CD4-positive, alpha-beta T cell (primary cell): ENCODE measurements around the gene EIPR1. TPM values are rescaled to one million over a fixed set of nuclear protein-coding genes. Genes with fewer than 3 reads are reported as not detected.
A peak's percentile ranks its signal among the peaks of the same experiment; 100 is the strongest.

Experiments used
- ATAC-seq: fragments of 200-7000 bp; cut with Tn5 transposase; one replicate; pipeline ENCODE4 v1.10.0; 2022; ENCODE audit warnings: mild to moderate bottlenecking; ENCODE audit not compliant: poor library complexity
- CTCF ChIA-PET: fragments of 350-600 bp; sonication (Branson Sonifier 250); formaldehyde crosslinking; loops from one replicate; lab custom pipeline; 2021; ENCODE audit warnings: antibody characterized with exemption, inconsistent platforms; lab: Charles Lee
- POLR2A ChIA-PET: fragments of 350-600 bp; sonication (Branson Sonifier 250); formaldehyde crosslinking; loops from one replicate; lab custom pipeline; 2021; ENCODE audit warnings: antibody characterized with exemption, inconsistent platforms; lab: Charles Lee
- DNase-seq, 14 experiments: peaks; one replicate each; pipeline ENCODE4 v3.0.0-alpha.2; 2013 to 2020; ENCODE audit warnings: mixed read lengths in 2 of 14
- H3K27ac ChIP-seq, 2 donors: one replicate each; pipeline versions ENCODE4 v1.5.1 to v1.7.0; 2013; ENCODE audit warnings: low read length in 2 of 2, low read depth in 1 of 2, mild to moderate bottlenecking in 1 of 2
- H3K27me3 ChIP-seq, 2 experiments: 1 replicate in 1 of 2; 2 replicates in 1 of 2; pipeline versions ENCODE4 v1.6.1 to v1.7.0; 2013; ENCODE audit warnings: low read length in 2 of 2, control low read depth in 1 of 2, mild to moderate bottlenecking in 1 of 2, moderate library complexity in 1 of 2; ENCODE audit not compliant: insufficient read depth in 2 of 2, control insufficient read depth in 1 of 2
- H3K36me3 ChIP-seq: one replicate; pipeline ENCODE4 v1.6.1; 2013; ENCODE audit warnings: low read length, control low read depth; ENCODE audit not compliant: insufficient read depth
- H3K4me1 ChIP-seq: one replicate; pipeline ENCODE4 v1.6.1; 2013; ENCODE audit warnings: low read length, control low read depth; ENCODE audit not compliant: insufficient read depth
- H3K4me3 ChIP-seq: one replicate; pipeline ENCODE4 v1.5.1; 2013; ENCODE audit warnings: mild to moderate bottlenecking, low read length, moderate library complexity
- H3K9me3 ChIP-seq, 2 experiments: 1 replicate in 1 of 2; 2 replicates in 1 of 2; pipeline versions ENCODE4 v1.6.1 to v1.7.0; 2013; ENCODE audit warnings: low read length in 2 of 2, mild to moderate bottlenecking in 2 of 2, control low read depth in 1 of 2, moderate library complexity in 1 of 2; ENCODE audit not compliant: control insufficient read depth in 1 of 2, insufficient read depth in 1 of 2
- H3K27ac Mint-ChIP-seq: one replicate; pipeline ENCODE4 v1.8.0; 2020; ENCODE audit warnings: mixed read lengths
- H3K27me3 Mint-ChIP-seq: one replicate; pipeline ENCODE4 v1.8.0; 2021; ENCODE audit warnings: mixed read lengths
- H3K36me3 Mint-ChIP-seq: one replicate; pipeline ENCODE4 v1.8.0; 2021; ENCODE audit warnings: low read depth, mixed read lengths
- H3K4me1 Mint-ChIP-seq: one replicate; pipeline ENCODE4 v1.8.0; 2021; ENCODE audit warnings: low read depth, mixed read lengths
- H3K4me3 Mint-ChIP-seq: one replicate; pipeline ENCODE4 v1.8.0; 2020; ENCODE audit warnings: mild to moderate bottlenecking, mixed read lengths
- H3K9me3 Mint-ChIP-seq: one replicate; pipeline ENCODE4 v1.8.0; 2020; ENCODE audit warnings: mixed read lengths
- intact Hi-C, 2 experiments: fragments of 100-400 bp; cut with DNase I in 1 of 2; cut with micrococcal nuclease in 1 of 2; formaldehyde crosslinking; loops; one replicate each; pipeline versions ENCODE4 v1.15.1 to v1.9.0; 2023 to 2025; cut with DNase I, micrococcal nuclease
- total RNA-seq, 174 experiments: library from RNA in 2 of 174; stranded (reverse) in 2 of 174; gene quantifications; one replicate each; pipeline ENCODE4 v1.2.3 and lab custom pipeline; 2021 to 2026
- TF ChIP-seq, protein P1 (sequence below): fragments of 200-600 bp; IDR thresholded peaks from one replicate; pipeline ENCODE4 v1.8.0; 2022; ENCODE audit warnings: antibody characterized with exemption, mild to moderate bottlenecking

EIPR1 gene
- total RNA-seq, 2 experiments from 2014 or later: 11.0 to 12.4 TPM

DNA sequence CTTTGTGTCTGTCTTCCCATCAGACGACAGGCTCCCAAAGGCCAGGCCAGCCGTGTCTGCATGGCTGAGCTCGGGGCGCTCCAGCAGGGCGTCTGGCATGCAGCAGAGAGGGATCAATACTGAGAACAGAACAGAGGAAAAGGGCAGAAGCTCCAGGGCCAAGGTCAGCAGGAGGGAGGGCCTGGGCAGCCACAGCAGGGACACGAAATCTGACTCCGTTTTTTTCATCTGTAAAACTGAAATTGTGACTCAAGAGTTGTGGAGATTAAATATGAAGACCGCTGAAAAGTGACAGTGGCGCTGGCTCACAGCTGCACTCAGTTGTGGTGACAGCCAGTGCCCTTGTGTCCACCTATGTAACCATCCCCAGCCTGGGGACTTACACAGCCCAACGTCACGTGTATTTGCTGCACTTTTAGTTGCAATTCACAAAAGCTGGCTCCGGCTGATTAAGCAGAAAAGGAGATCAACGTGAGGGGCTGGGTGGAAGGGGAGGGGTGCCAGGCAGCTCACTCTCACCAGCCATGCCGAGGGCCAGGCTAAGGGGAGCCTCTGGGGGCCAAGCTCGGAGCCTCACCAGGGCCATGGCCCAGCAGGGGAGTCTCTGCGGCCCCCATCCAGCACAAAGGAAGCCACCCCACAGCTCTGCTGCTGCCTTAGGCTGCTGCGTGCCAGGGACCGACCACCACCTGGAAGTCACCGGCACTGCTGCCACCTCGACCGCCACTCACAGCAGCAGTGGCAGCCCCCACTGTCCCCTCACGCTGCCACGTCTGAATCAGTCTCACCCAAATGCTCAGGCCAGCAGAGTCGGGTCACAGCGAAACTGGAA is 74.7 kb downstream of the EIPR1 start:
- Mint-ChIP-seq H3K4me3 (no peak overlapping the region), H3K4me1 (peaks cover 19% of the 10 kb centered on the region), H3K27me3 (no peaks in the 10 kb centered on the region), H3K27ac (peak overlapping the region; percentile 75), H3K9me3 (no peaks in the 10 kb centered on the region), H3K36me3 (peaks cover 24% of the 10 kb centered on the region)
- H3K27me3 ChIP-seq: no peaks in the 10 kb centered on the region
- TF ChIP-seq, protein P1, sequence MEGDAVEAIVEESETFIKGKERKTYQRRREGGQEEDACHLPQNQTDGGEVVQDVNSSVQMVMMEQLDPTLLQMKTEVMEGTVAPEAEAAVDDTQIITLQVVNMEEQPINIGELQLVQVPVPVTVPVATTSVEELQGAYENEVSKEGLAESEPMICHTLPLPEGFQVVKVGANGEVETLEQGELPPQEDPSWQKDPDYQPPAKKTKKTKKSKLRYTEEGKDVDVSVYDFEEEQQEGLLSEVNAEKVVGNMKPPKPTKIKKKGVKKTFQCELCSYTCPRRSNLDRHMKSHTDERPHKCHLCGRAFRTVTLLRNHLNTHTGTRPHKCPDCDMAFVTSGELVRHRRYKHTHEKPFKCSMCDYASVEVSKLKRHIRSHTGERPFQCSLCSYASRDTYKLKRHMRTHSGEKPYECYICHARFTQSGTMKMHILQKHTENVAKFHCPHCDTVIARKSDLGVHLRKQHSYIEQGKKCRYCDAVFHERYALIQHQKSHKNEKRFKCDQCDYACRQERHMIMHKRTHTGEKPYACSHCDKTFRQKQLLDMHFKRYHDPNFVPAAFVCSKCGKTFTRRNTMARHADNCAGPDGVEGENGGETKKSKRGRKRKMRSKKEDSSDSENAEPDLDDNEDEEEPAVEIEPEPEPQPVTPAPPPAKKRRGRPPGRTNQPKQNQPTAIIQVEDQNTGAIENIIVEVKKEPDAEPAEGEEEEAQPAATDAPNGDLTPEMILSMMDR: no peak
- intact Hi-C loops: loop anchor here (1.0 to 10.0 kb wide), 6 partner anchors 80 to 1178 kb away; no protein-coding TSS in a partner anchor
- ChIA-PET CTCF (interaction anchor here (0.7 to 1.0 kb wide), 6 partner anchors 9 to 125 kb away, joined by 3 to 5 read pairs (median 4); no protein-coding TSS in a partner anchor), POLR2A (no interaction called here)
- H3K4me3 ChIP-seq: no peak overlapping the region
- peaks cover 9% of the 10 kb centered on the region for H3K4me1 ChIP-seq
- H3K9me3 ChIP-seq: no peaks in the 10 kb centered on the region
- peak; percentile 13 for ATAC-seq
- peaks cover 19% of the 10 kb centered on the region for H3K36me3 ChIP-seq
- no peak for DNase-seq
- no peak overlapping the region for H3K27ac ChIP-seq

DNA sequence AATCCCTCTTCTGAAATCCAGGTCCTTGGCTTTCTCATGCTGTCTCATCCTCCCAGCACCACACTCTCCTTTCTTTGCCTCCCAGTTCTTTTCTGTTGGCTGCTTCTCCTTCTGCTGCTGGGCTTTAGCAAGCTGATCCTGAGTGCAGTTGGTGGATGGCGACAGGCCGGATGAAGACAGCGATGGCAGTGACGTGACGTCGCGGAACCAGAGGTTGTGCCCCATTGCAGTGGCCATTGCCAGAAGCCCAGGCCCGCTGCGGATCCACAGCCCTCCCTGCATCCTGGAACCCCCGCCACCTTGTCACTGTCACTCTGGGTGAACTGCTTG is 75.2 kb downstream of the EIPR1 start:
- POLR2A ChIA-PET: interaction anchor here (0.8 kb wide), 1 partner anchor 26 kb away, joined by 3 read pairs; no protein-coding TSS in a partner anchor
- H3K4me3 Mint-ChIP-seq: no peak overlapping the region

DNA sequence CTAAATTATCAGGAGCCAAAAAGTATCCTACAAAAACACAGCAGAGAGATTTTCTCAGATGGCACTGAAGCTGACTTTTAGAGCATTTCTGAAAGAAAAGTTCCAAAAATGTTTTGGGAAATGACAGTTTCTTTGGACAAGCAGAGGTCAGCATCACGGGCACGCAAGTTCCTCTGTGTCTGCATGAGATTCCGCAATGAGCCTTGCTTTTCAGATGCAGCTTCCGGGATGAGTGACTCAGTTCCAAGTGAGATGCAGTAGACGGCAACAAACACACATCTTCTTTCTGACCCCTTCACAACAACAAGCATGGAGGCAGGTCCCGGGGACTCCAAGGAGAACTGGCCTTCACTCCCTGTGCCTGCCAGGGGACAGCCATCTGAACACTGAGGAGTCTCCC is 76.6 kb downstream of the EIPR1 start:
- DNase-seq: no peak
- ChIA-PET CTCF (no interaction called here), POLR2A (no interaction called here)
- Mint-ChIP-seq H3K9me3 (no peaks in the 10 kb centered on the region), H3K36me3 (peaks cover 24% of the 10 kb centered on the region), H3K27me3 (no peaks in the 10 kb centered on the region), H3K4me3 (no peak overlapping the region), H3K4me1 (peaks cover 20% of the 10 kb centered on the region), H3K27ac (no peak overlapping the region)
- Histone ChIP-seq H3K4me1 (peaks cover 12% of the 10 kb centered on the region), H3K27me3 (no peaks in the 10 kb centered on the region), H3K4me3 (no peak overlapping the region), H3K27ac (no peak overlapping the region), H3K36me3 (peaks cover 19% of the 10 kb centered on the region), H3K9me3 (no peaks in the 10 kb centered on the region)
- TF ChIP-seq, protein P1: no peak
- ATAC-seq: no peak
- intact Hi-C loops: loop anchor here (5.0 to 10.0 kb wide), 3 partner anchors 94 to 1176 kb away; no protein-coding TSS in a partner anchor

More for the DNA sequence above, 75.2 kb downstream of the EIPR1 start:
- intact Hi-C loops: loop anchor here (2.0 to 10.0 kb wide), 5 partner anchors 95 to 1178 kb away; no protein-coding TSS in a partner anchor
- peaks cover 24% of the 10 kb centered on the region for H3K36me3 Mint-ChIP-seq
- no peaks in the 10 kb centered on the region for H3K27me3 ChIP-seq
- H3K36me3 ChIP-seq: peaks cover 19% of the 10 kb centered on the region
- H3K27me3 Mint-ChIP-seq: no peaks in the 10 kb centered on the region
- H3K4me3 ChIP-seq: no peak overlapping the region
- peaks cover 9% of the 10 kb centered on the region for H3K4me1 ChIP-seq
- H3K27ac Mint-ChIP-seq: no peak overlapping the region
- TF ChIP-seq, protein P1: no peak
- ATAC-seq: no peak
- CTCF ChIA-PET: no interaction called here
- H3K4me1 Mint-ChIP-seq: peaks cover 20% of the 10 kb centered on the region
- H3K27ac ChIP-seq: no peak overlapping the region
- no peaks in the 10 kb centered on the region for H3K9me3 Mint-ChIP-seq
- DNase-seq: no peak
- no peaks in the 10 kb centered on the region for H3K9me3 ChIP-seq
